DOHH2 (cell line): Measurements from ENCODE around the gene WNT5B.

ENCODE experiments used
- EZH2phosphoT487 ChIP-seq: fragments of 200-600 bp; sonication (generic); IDR thresholded peaks from 2 replicates; pipeline ENCODE4 v1.6.1; 2017; ENCODE audit warnings: borderline replicate concordance, mild to moderate bottlenecking, antibody characterized with exemption, low read length, moderate library complexity, mixed read lengths
- TF ChIP-seq, protein P1 (sequence below): fragments of 200-600 bp; sonication (generic); IDR thresholded peaks from one replicate; pipeline ENCODE4 v1.5.1; 2014; ENCODE audit warnings: antibody characterized with exemption, mild to moderate bottlenecking, low read depth, low read length; ENCODE audit not compliant: poor library complexity, severe bottlenecking

DNA sequence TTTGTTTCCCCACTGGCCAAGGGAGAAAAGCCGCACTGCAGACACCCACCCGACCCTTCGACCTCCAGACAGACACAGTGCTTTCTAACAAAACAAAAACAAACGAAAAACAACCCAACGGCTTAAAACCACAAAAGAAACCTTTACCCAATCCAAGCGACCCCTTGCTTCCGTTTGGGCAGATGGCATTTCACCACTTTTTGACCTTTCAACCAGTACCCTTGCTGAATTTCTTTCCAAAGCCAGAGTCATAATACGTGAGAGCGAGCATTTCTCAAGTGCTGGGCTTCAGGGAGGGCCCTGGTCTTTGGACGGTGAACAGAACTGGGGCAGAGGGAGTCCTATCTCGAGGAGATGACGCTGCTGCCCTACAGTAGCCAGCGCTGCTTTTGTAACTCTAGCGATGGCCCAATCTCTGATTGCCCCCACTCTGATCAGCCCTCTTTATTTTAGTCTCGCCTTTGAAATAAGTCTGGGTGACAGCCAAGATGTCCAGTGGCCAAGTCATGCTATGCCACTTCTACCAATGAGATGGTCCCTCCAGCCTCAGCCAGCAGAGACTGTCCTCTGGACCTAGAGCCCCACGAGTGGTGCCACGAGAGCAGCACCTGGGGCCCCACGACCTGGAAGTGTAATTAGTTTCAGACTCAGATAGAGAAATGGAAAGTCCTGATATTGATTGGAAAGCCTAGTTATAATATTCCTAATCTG is 40.0 kb downstream of the WNT5B start:
- TF ChIP-seq, protein P1, sequence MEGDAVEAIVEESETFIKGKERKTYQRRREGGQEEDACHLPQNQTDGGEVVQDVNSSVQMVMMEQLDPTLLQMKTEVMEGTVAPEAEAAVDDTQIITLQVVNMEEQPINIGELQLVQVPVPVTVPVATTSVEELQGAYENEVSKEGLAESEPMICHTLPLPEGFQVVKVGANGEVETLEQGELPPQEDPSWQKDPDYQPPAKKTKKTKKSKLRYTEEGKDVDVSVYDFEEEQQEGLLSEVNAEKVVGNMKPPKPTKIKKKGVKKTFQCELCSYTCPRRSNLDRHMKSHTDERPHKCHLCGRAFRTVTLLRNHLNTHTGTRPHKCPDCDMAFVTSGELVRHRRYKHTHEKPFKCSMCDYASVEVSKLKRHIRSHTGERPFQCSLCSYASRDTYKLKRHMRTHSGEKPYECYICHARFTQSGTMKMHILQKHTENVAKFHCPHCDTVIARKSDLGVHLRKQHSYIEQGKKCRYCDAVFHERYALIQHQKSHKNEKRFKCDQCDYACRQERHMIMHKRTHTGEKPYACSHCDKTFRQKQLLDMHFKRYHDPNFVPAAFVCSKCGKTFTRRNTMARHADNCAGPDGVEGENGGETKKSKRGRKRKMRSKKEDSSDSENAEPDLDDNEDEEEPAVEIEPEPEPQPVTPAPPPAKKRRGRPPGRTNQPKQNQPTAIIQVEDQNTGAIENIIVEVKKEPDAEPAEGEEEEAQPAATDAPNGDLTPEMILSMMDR: no peak
- no peak for TF ChIP-seq EZH2phosphoT487
